GM13977 (cell line): Measurements from ENCODE around the gene SIGLEC12.

Experiments
- DNase-seq: peaks from one replicate; pipeline ENCODE4 v3.0.0; 2012; ENCODE audit warnings: low spot score
- CTCF ChIP-seq: IDR thresholded peaks from 2 replicates; pipeline ENCODE4 v1.5.1; 2012; ENCODE audit warnings: mild to moderate bottlenecking, control low read depth; ENCODE audit not compliant: insufficient read depth; ENCODE audit errors: extremely low read depth, missing control alignments
- in situ Hi-C: fragments of 300-500 bp; cut with MboI; formaldehyde crosslinking; loops from one replicate; pipeline ENCODE4 v1.12.0; 2022; ENCODE audit warnings: low sequenced_read_pairs, low pct_unique_long_range_greater_than_20kb, mixed read lengths, inconsistent platforms; ENCODE audit not compliant: unreplicated experiment

The SIGLEC12 gene

GRCh38 chr19:51501594-51502263, at the start of gene SIGLEC12:
SIGLEC12 (minus strand) TSS chr19:51501800; CDS start chr19:51501733, 67 bp downstream.
- in situ Hi-C loops, result no loop called here
- DNase-seq, result no peak
- no peak for TF ChIP-seq CTCF

GRCh38 chr19:51550848-51551672, 49.5 kb upstream of the SIGLEC12 start:
- in situ Hi-C loops, result no loop called here
- no peak for DNase-seq
- TF ChIP-seq CTCF, result no peak

GRCh38 chr19:51549533-51550324, 48.1 kb upstream of the SIGLEC12 start:
- no peak for TF ChIP-seq CTCF
- in situ Hi-C loops, result no loop called here
- no peak for DNase-seq

GRCh38 chr19:51548891-51549305, 47.3 kb upstream of the SIGLEC12 start:
- DNase-seq, result no peak
- in situ Hi-C loops, result no loop called here
- no peak for TF ChIP-seq CTCF

- no peak for TF ChIP-seq CTCF
- no peak for DNase-seq
- in situ Hi-C loops, result no loop called here
Observed at GRCh38 chr19:51548213-51548651, 46.6 kb upstream of the SIGLEC12 start.
